ENCODE measurements around the gene C2CD5.
A peak's percentile ranks its signal among the peaks of the same experiment; 100 is the strongest.

The C2CD5 gene

DNA sequence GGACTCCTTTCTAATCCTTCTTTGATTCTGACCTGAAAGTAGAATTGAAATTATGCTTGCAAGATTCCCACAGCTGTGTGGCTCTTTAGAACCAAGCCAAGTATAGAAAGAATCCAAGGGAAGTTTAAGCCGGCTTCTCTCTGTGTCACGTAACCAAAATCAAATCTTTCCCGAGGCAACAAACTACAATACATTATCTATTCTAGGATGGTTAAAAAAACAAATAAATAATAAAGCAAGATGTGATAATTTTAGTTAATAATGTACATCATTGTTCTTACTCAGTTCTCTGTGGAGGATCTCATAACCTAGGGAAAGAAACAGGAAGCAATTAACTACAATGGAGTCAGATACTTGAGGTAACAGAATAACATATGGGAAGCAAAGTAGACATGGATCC, 131.8 kb downstream of the C2CD5 start:
- no peak for DNase-seq (ENCODE audit: low read depth)

- DNase-seq (ENCODE audit: low read depth): no peak
These were observed 133.9 kb downstream of the C2CD5 start for GRCh38 chr12:22410486-22410885.

DNA sequence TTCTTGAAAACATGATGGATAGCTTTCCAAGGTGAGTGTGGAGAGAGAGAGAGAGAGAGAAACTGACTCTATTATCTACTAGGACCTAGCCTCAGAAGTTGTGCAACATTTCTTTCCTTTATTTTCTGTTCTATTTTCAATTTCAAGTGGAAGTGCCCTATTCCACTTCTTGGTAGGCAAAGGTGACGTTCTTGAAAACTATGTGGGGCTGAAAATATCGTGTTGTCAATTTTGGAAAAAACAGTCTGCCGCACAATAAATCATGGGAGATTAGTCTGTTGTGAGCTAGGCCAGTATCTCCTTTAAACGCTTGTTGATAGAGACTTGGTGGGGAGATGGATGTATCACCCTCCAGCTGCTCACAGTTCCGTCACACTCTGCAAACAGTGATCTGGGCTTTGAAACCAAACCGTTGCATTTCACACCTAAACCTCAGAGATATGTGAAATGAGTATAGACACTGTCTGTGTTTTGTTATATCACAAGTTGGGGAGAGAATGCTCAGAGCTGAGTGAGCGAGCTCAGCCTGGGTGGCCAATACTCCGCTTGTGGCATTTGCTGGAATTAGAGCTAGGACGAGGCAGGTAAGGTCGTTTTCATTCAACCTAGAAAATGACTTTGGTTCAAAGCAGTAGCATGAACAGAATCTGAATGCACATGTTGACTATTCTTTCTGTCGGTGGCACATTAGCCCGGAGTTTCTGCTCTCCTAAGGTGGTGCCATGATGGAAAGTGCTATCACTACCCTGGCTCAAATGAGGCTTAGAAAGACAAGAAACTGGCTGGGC, 134.8 kb downstream of the C2CD5 start:
- DNase-seq (ENCODE audit: low read depth): peak; percentile 35

GRCh38 chr12:22408610-22409376, 135.5 kb downstream of the C2CD5 start:
- no peak for DNase-seq (ENCODE audit: low read depth)

- no peak for DNase-seq (ENCODE audit: low read depth)
These were observed 136.9 kb downstream of the C2CD5 start for GRCh38 chr12:22407397-22407796.

DNA sequence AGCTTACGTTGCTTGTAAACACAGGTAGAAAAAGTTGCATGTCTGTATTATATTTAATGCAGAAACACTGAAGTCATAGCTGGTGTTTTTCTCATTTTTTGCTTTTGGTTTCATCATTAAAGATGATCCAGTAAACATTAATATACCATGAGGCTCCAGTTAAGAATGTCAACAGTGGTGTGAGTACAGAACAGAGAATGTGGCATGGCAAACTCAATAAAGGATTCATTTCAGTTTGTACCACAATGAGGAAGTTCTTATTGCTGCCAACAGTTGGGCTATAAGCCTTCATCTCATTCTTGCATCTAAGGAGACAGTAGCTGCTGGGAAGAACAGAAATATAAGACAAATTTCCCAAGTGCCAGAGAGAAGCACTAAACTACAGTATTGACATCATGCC, 137.7 kb downstream of the C2CD5 start:
- DNase-seq (ENCODE audit: low read depth): no peak

GRCh38 chr12:22399464-22400180, 144.7 kb downstream of the C2CD5 start:
- DNase-seq (ENCODE audit: low read depth): no peak
